Kidney capillary endothelial cell (primary cell): ENCODE data around the gene BRD2.
"Not testable (repeated sequence)": the region's sequence is repeated elsewhere in the genome, so short reads cannot be mapped to it uniquely, and the experiment has no call there.

ENCODE experiments used
- DNase-seq: peaks from one replicate; pipeline ENCODE4 v3.0.0-alpha.2; 2018; ENCODE audit warnings: low spot score

BRD2 gene

GRCh38 chr6:32968093-32968866 lies at the start of gene BRD2:
Gene BRD2 (plus strand): TSS chr6:32968594. CDS start chr6:32972899, 4,305 bp downstream.
- DNase-seq: peak; percentile 93

- DNase-seq: no peak
Measured at GRCh38 chr6:32920715-32921114, 47.7 kb upstream of the BRD2 start.

- DNase-seq: no peak
Measured at GRCh38 chr6:32922083-32922482, 46.3 kb upstream of the BRD2 start.

- DNase-seq: no peak
Measured at GRCh38 chr6:32931211-32931610, 37.2 kb upstream of the BRD2 start.

GRCh38 chr6:32932132-32932868 lies 36.1 kb upstream of the BRD2 start:
- no peak for DNase-seq

GRCh38 chr6:32933661-32934085 lies 34.7 kb upstream of the BRD2 start:
- DNase-seq: peak; percentile 50

- DNase-seq: no peak
Measured at GRCh38 chr6:32935551-32936238, 32.7 kb upstream of the BRD2 start.

GRCh38 chr6:32936239-32937152 lies 31.9 kb upstream of the BRD2 start:
- DNase-seq: no peak

GRCh38 chr6:32937230-32937633 lies 31.2 kb upstream of the BRD2 start:
- DNase-seq: no peak

GRCh38 chr6:32938494-32938893 lies 29.9 kb upstream of the BRD2 start:
- no peak for DNase-seq

- peak; percentile 70 for DNase-seq
Measured at GRCh38 chr6:32940656-32941213, 27.7 kb upstream of the BRD2 start, which contains the start of gene HLA-DMB. Gene HLA-DMB (minus strand): TSS chr6:32941028. CDS start chr6:32940807, 221 bp downstream.

- peak; percentile 11 for DNase-seq
Measured at GRCh38 chr6:32941214-32941768, 27.1 kb upstream of the BRD2 start.

- not testable (repeated sequence) for DNase-seq
Measured at GRCh38 chr6:32942555-32943123, 25.8 kb upstream of the BRD2 start.

- no peak for DNase-seq
Measured at GRCh38 chr6:32943864-32944649, 24.3 kb upstream of the BRD2 start.

- no peak for DNase-seq
Measured at GRCh38 chr6:32945108-32945760, 23.2 kb upstream of the BRD2 start.

- DNase-seq: no peak
Measured at GRCh38 chr6:32945953-32946352, 22.4 kb upstream of the BRD2 start.

GRCh38 chr6:32946893-32947292 lies 21.5 kb upstream of the BRD2 start:
- no peak for DNase-seq

GRCh38 chr6:32947552-32948465 lies 20.6 kb upstream of the BRD2 start:
- no peak for DNase-seq
